NCI-H526 (cell line): ENCODE measurements around the gene SMU1.
"Not testable (repeated sequence)": the region's sequence is repeated elsewhere in the genome, so short reads cannot be mapped to it uniquely, and the experiment has no call there.

Source experiments
- DNase-seq, 2 experiments: peaks; one replicate each; lab custom pipeline; 2025; lab: John Stamatoyannopoulos, UW

Gene SMU1

GRCh38 chr9:33013962-33014664 lies 62.4 kb downstream of the SMU1 start:
- no peak for DNase-seq

GRCh38 chr9:33012328-33013069 lies 64.0 kb downstream of the SMU1 start:
- no peak for DNase-seq

GRCh38 chr9:33011831-33012230 lies 64.6 kb downstream of the SMU1 start:
- DNase-seq, result no peak

- no peak for DNase-seq
Measured at GRCh38 chr9:33007755-33008154, 68.7 kb downstream of the SMU1 start.

GRCh38 chr9:33005335-33005734 lies 71.1 kb downstream of the SMU1 start:
- not testable (repeated sequence) for DNase-seq

GRCh38 chr9:33000682-33001055 lies 75.8 kb downstream of the SMU1 start:
- not testable (repeated sequence) for DNase-seq

GRCh38 chr9:32992595-32993238 lies 83.8 kb downstream of the SMU1 start:
- DNase-seq, result no peak

GRCh38 chr9:32991897-32992594 lies 84.4 kb downstream of the SMU1 start:
- no peak for DNase-seq
